GM18861 (cell line): ENCODE results near the gene MED28.
A peak's percentile ranks its signal among the peaks of the same experiment; 100 is the strongest.

Experiments used
- ATAC-seq: cut with Tn5 transposase; IDR thresholded peaks from one replicate; pipeline ENCODE4 v1.9.1; 2021; ENCODE audit not compliant: unreplicated experiment

MED28 gene

DNA sequence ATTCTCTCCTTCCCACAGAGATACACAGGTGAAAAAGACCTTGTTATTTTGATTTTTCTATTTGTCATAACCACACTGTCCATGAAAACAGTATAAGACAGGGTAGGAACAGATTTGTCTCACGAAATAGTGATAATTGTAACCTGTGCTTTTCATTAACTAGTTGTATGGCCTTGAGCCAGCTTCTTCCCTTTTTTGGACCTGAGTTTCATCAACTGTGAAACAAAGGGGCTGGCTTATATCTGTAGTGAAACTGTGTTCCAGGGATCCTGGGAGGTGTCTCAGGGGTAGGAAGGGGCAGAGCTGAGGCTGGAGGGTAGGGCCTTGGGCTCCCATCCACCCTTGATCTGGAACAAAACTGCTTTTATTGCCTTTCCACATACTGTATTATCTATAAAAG is 50.9 kb downstream of the MED28 start:
- peak; percentile 31 for ATAC-seq

DNA sequence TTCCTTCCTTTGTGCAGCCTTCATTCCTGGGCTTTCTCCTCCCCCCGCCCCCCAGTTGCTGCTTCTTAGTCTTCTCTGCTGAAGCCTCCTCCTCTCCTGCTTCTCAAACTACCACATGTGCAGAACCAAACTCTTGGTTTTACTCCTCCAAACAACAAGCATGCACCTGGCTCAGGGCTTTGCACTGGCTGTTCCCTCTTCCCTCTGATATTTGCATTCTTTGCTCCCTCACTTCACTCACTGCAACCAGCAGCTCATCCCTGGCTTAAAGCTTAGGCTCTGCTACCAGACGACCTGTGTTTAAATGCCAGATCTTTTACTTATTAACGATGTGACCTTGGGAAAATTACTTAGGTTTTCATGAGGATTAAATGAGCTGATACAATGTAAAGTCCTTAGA is 51.4 kb downstream of the MED28 start:
- no peak for ATAC-seq

DNA sequence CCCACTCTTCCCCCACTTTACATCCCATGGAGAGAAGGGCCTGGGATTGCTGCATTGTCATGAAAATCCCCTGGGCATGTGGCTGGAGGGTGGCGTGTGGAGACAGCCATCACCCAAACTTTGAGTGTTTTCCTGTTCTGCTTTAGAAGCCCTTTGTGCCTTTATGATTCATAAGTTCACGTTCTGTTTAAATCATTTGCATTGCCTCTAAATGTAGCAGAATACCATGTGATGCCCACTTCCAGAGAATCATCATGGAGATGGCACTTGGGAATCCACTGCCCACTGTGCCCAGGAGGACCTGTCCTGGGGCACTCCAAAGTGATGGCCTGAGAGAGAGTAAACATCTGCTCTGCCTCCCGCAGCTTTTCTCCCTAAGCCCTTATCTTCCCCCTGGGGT is 52.8 kb downstream of the MED28 start:
- no peak for ATAC-seq

DNA sequence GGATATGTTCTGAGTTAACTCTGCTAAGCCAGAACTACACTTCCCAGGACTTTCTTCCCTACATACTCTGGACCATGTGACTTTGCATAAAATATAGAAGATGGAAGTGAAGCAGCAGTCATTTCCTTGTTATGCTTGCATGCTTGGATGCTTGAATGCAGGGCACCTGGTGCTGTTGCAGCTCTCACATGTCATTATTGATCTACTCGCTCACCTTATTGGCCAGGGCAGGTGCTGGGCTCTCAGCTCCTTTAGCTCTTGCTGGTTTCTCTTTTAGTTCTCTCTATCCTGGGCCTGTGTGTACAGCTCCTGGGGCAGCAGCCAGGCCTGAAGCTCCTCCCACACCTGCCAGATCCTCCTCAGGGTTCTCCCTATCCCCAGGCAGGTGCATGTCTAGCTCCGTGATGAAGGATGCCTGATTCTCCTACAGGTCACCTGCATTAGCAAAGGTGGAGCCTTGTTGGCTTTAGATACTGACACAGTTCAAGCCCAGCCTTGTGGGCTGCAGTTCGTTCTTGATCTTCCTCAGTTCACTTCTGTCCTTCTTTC is 53.3 kb downstream of the MED28 start:
- ATAC-seq = no peak

DNA sequence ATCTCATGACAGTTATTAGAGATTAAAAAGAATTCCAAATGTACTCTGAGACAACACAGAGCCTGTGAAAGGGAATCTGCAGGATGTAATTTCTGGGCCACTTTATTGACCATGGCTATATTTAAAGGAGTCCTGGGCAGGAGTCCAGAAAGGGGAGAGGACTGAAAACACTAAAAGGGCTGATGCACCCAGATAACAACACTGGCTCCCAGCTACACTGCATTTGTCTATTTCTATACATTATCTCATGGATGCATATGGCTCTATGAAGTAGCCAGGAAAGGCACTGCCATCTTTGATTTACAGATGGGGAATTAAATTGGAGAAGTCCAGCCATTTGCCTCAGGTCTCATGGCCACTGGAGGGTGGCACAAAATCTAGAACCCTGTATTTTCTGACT is 56.0 kb downstream of the MED28 start:
- ATAC-seq = no peak

DNA sequence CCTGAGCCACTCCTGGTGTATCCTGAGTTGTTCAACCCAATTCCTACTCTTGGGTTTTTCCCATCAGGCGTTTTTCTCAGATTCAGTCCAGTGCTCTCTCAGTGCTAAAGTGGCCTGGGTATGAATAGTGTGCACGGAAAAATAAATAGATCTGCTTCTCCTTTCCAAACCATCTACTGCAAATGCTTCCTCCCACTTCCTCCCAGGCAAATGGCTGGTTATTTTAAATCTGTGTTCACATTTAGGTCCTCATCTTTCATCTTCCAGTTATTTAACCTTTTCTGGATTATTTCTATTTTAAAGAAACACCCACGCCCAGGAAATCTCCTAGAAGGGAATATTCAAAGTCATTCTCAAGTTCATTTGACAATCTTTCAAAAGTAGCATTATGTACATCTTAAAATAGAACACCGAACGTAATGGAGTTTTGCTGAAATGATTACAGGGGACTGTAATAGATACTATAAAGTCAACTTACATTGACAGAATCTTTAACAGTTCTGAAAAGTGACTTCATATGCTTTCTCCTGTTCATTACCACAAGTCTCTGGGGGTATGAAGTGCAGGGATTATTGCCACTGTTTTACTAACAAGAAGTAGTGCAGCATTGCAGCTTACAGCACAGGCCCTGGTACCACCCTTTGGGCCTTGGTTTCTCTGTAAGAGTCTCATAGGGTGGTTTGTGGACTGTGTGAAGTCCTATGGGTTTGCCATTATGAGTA is 66.3 kb downstream of the MED28 start:
- no peak for ATAC-seq

DNA sequence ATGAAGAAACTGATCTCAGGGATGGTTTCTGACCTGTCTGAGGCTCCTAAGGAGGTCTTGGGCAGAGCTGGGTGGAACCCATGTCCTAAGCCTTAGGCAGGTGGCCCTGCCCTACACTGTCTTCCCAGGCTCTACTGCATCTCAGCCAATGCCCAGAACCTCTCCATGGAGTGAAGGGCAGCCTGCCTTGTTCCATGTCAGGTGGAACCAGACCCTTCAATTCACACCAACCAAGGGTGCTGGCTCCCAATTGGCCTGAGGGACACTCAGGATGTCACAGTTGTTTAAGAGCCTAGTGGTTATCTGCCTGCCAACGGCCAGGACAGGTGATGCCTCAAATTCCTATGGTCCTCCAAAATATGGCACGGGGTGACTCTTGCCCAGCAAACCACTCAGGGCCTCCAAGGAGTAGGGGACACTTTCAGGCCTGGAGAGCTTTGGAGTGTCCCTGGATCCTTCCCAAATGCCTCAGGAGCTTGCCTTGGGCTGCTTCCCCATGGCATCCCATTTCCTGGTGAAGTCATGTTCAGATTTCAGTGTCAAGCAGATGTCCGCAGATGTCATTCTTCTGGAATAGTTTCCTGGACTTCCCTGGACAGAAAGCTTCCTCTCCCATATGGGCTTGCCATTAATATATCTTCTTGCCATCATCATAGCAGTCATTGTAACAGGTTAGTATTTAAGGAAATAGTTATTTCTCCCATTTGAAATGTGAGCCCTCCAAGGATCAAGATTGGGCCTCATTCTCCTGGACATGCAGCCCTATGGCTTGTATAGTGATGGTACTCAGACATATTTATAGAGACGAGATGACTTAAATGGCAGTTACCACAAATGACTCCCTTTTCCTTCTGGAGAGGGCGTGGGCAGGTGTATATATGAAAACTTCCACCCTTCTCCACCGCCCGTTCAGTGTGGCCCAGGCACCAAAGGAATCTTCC is 67.1 kb downstream of the MED28 start:
- no peak for ATAC-seq

DNA sequence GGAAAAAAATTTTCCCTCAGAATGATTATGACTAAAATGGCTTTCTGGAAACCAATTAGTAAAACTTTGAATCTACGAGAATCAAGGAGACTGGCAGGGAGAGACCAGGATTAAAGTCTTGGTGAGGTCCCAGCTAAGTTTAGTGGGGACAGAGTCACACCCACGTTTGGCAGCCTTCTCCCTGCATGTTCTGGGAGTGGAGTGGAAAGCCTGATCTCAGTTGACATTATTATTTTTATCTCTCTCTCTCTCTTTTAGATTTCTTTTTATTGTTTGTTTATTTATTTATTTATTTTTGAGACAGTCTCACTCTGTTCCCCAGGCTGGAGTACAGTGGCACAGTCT is 67.8 kb downstream of the MED28 start:
- ATAC-seq = no peak
